H9 (cell line): ENCODE data around the gene S1PR3. TPM values are rescaled to one million over a fixed set of nuclear protein-coding genes. Genes with fewer than 3 reads are reported as not detected.

ENCODE experiments used
- DNase-seq: peaks from one replicate; pipeline ENCODE4 v3.0.0-alpha.2; 2017
- H2AFZ ChIP-seq: one replicate; pipeline ENCODE4 v1.6.1; 2013; ENCODE audit warnings: mild to moderate bottlenecking, low read length, control low read depth, moderate library complexity
- H2AK5ac ChIP-seq: 2 replicates; pipeline ENCODE4 v1.6.1; 2013; ENCODE audit warnings: low read length, control low read depth, mixed read lengths; ENCODE audit not compliant: insufficient read length
- H2BK120ac ChIP-seq: one replicate; pipeline ENCODE4 v1.6.1; 2013; ENCODE audit warnings: low read depth, mild to moderate bottlenecking, low read length, control low read depth, inconsistent platforms; ENCODE audit not compliant: poor library complexity, severe bottlenecking
- H2BK12ac ChIP-seq: 2 replicates; pipeline ENCODE4 v1.6.1; 2013; ENCODE audit warnings: low read length, control low read depth, mixed read lengths, low read depth; ENCODE audit not compliant: insufficient read length
- H2BK15ac ChIP-seq: 2 replicates; pipeline ENCODE4 v1.6.1; 2013; ENCODE audit warnings: low read depth, low read length, control low read depth
- H2BK20ac ChIP-seq: one replicate; pipeline ENCODE4 v1.6.1; 2013; ENCODE audit warnings: low read depth, mild to moderate bottlenecking, low read length, control low read depth, inconsistent platforms; ENCODE audit not compliant: poor library complexity, severe bottlenecking
- H2BK5ac ChIP-seq: 2 replicates; pipeline ENCODE4 v1.6.1; 2013; ENCODE audit warnings: low read length, control low read depth, mixed read lengths; ENCODE audit not compliant: insufficient read length
- H3K14ac ChIP-seq: 2 replicates; pipeline ENCODE4 v1.6.1; 2013; ENCODE audit warnings: low read length, control low read depth; ENCODE audit not compliant: insufficient read depth
- H3K18ac ChIP-seq: 2 replicates; pipeline ENCODE4 v1.6.1; 2013; ENCODE audit warnings: low read depth, mild to moderate bottlenecking, mixed read lengths, low read length, control low read depth; ENCODE audit not compliant: insufficient read length
- H3K23ac ChIP-seq: 2 replicates; pipeline ENCODE4 v1.6.1; 2013; ENCODE audit warnings: low read length, control low read depth, mixed read lengths, low read depth; ENCODE audit not compliant: insufficient read length
- H3K23me2 ChIP-seq: 2 replicates; pipeline ENCODE4 v1.6.1; 2013; ENCODE audit warnings: low read depth, mild to moderate bottlenecking, mixed read lengths, low read length, control low read depth; ENCODE audit not compliant: insufficient read length, poor library complexity, severe bottlenecking
- H3K27ac ChIP-seq: 2 replicates; pipeline ENCODE4 v1.5.1; 2013; ENCODE audit warnings: low read length, control low read depth, mixed read lengths, low read depth; ENCODE audit not compliant: insufficient read length
- H3K27me3 ChIP-seq: 2 replicates; pipeline ENCODE4 v1.6.1; 2013; ENCODE audit warnings: low read length, control low read depth, inconsistent platforms; ENCODE audit not compliant: insufficient read depth
- H3K4ac ChIP-seq: 2 replicates; pipeline ENCODE4 v1.6.1; 2013; ENCODE audit warnings: low read depth, mild to moderate bottlenecking, control low read depth, inconsistent platforms, low read length, moderate library complexity
- H3K4me1 ChIP-seq: 2 replicates; pipeline ENCODE4 v1.6.1; 2013; ENCODE audit warnings: low read length, control low read depth, inconsistent platforms; ENCODE audit not compliant: insufficient read depth
- H3K4me2 ChIP-seq: 2 replicates; pipeline ENCODE4 v1.6.1; 2013; ENCODE audit warnings: low read length, control low read depth, mixed read lengths; ENCODE audit not compliant: insufficient read length, insufficient read depth
- H3K56ac ChIP-seq: 2 replicates; pipeline ENCODE4 v1.6.1; 2013; ENCODE audit warnings: low read depth, mild to moderate bottlenecking, mixed read lengths, low read length, control low read depth; ENCODE audit not compliant: insufficient read length
- H3K79me1 ChIP-seq: 2 replicates; pipeline ENCODE4 v1.6.1; 2013; ENCODE audit warnings: low read depth, mild to moderate bottlenecking, moderate library complexity, low read length, control low read depth, inconsistent platforms; ENCODE audit not compliant: insufficient read depth, poor library complexity, severe bottlenecking
- H3K79me2 ChIP-seq: 2 replicates; pipeline ENCODE4 v1.6.1; 2013; ENCODE audit warnings: low read length, control low read depth, inconsistent platforms; ENCODE audit not compliant: insufficient read depth
- H3K9ac ChIP-seq: 2 replicates; pipeline ENCODE4 v1.6.1; 2013; ENCODE audit warnings: low read length, control low read depth, mixed read lengths; ENCODE audit not compliant: insufficient read length; ENCODE audit errors: extremely low read depth
- H3K9me3 ChIP-seq: one replicate; pipeline ENCODE4 v1.6.1; 2013; ENCODE audit warnings: low read depth, low read length, inconsistent platforms; ENCODE audit not compliant: control insufficient read depth
- H3T11ph ChIP-seq: one replicate; pipeline ENCODE4 v1.6.1; 2013; ENCODE audit warnings: mild to moderate bottlenecking, low read length, control low read depth, inconsistent platforms
- H4K20me1 ChIP-seq: one replicate; pipeline ENCODE4 v1.6.1; 2013; ENCODE audit not compliant: control insufficient read depth, insufficient read length, insufficient read depth
- H4K5ac ChIP-seq: 2 replicates; pipeline ENCODE4 v1.6.1; 2013; ENCODE audit warnings: low read depth, mild to moderate bottlenecking, mixed read lengths, low read length, control low read depth; ENCODE audit not compliant: insufficient read length
- H4K8ac ChIP-seq: replicated peaks from 2 replicates; pipeline ENCODE4 v1.6.1; 2013; ENCODE audit warnings: low read length, control low read depth, mixed read lengths, low read depth; ENCODE audit not compliant: insufficient read length
- H4K91ac ChIP-seq: 2 replicates; pipeline ENCODE4 v1.6.1; 2013; ENCODE audit warnings: low read depth, mild to moderate bottlenecking, moderate library complexity, mixed read lengths, low read length, control low read depth; ENCODE audit not compliant: insufficient read length
- H3K27ac Mint-ChIP-seq, 3 experiments: 2 replicates in 2 of 3; 3 replicates in 1 of 3; pipeline ENCODE4 v1.8.0; 2020 to 2021; ENCODE audit warnings: mixed read lengths in 3 of 3, mild to moderate bottlenecking in 1 of 3, moderate library complexity in 1 of 3
- H3K27me3 Mint-ChIP-seq: 2 replicates; pipeline ENCODE4 v1.8.0; 2021; ENCODE audit warnings: low read depth, mild to moderate bottlenecking, moderate library complexity, mixed read lengths
- H3K36me3 Mint-ChIP-seq, 3 experiments: 2 replicates in 2 of 3; 3 replicates in 1 of 3; pipeline ENCODE4 v1.8.0; 2020 to 2021; ENCODE audit warnings: low read depth in 3 of 3, mixed read lengths in 3 of 3; ENCODE audit not compliant: insufficient read depth in 1 of 3
- H3K4me1 Mint-ChIP-seq, 2 experiments: 2 replicates each; pipeline ENCODE4 v1.8.0; 2020; ENCODE audit warnings: mixed read lengths in 2 of 2
- H3K4me3 Mint-ChIP-seq, 2 experiments: 2 replicates in 1 of 2; 3 replicates in 1 of 2; pipeline ENCODE4 v1.8.0; 2020 to 2021; ENCODE audit warnings: mild to moderate bottlenecking in 2 of 2, mixed read lengths in 2 of 2, moderate library complexity in 1 of 2
- H3K9me3 Mint-ChIP-seq, 2 experiments: 2 replicates in 1 of 2; 3 replicates in 1 of 2; pipeline ENCODE4 v1.8.0; 2020; ENCODE audit warnings: mild to moderate bottlenecking in 2 of 2, mixed read lengths in 2 of 2, moderate library complexity in 1 of 2
- WGBS: extraction: QIAGEN DNeasy Blood & Tissue Kit; methylation state at CpG from one replicate; pipeline ENCODE4 v1.1.7; 2013; ENCODE audit warnings: missing lambda C conversion rate, low lambda C conversion rate, mixed read lengths; ENCODE audit not compliant: insufficient read length; ENCODE audit errors: extremely low coverage; 5-methylcytosine and 5-hydroxymethylcytosine counted together
- total RNA-seq: library from RNA; stranded (reverse); gene quantifications from 2 replicates; pipeline ENCODE4 v1.2.1, GENCODE V29; 2021
- TF ChIP-seq, protein P1 (sequence below): fragments of 200-600 bp; sonication (generic); conservative IDR thresholded peaks from 3 replicates; pipeline ENCODE4 v1.8.0; 2021; ENCODE audit warnings: antibody characterized with exemption, mild to moderate bottlenecking

S1PR3 gene
- total RNA-seq, 1 experiment from 2014 or later, result 3.3 TPM

DNA sequence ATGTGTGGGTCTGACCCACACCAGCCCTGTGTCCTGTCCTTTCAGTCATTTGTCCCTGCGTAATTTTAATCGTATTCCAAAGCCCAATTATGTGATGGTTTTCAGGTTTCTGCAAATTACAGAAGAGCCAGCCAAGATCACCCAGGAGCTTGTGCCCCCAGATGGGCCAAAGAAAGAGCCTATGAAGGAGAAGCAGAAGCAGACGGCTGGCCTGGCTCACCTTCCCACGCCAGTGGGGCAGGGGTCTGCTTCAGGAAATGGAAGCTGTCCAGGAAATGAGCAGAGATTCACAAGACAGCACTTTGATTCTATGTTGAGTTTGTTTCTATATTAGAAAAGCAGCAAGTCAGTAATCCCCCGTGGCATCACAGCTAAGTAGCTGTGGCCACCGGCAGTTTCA is 11.7 kb downstream of the S1PR3 start:
- H3K79me2 ChIP-seq, result no peaks in the 10 kb centered on the region
- no peak overlapping the region for H3K23ac ChIP-seq
- H4K20me1 ChIP-seq, result no peaks in the 10 kb centered on the region
- DNase-seq, result no peak
- no peak overlapping the region for H3T11ph ChIP-seq
- H2AK5ac ChIP-seq, result no peak overlapping the region
- Mint-ChIP-seq H3K4me3 (no peak overlapping the region), H3K27ac (no peak overlapping the region), H3K4me1 (peaks cover 13 to 23% of the 10 kb centered on the region in 2 experiments), H3K9me3 (no peaks in the 10 kb centered on the region), H3K27me3 (peaks cover 2% of the 10 kb centered on the region), H3K36me3 (peaks cover 6 to 13% (median 8%) of the 10 kb centered on the region in 3 experiments; a peak in 5 of 7 replicates)
- no peaks in the 10 kb centered on the region for H3K4me1 ChIP-seq
- no peaks in the 10 kb centered on the region for H3K23me2 ChIP-seq
- no peak overlapping the region for H3K14ac ChIP-seq
- H3K9ac ChIP-seq, result no peak overlapping the region
- H3K4ac ChIP-seq, result no peak overlapping the region
- no peak overlapping the region for H4K5ac ChIP-seq
- TF ChIP-seq, protein P1, sequence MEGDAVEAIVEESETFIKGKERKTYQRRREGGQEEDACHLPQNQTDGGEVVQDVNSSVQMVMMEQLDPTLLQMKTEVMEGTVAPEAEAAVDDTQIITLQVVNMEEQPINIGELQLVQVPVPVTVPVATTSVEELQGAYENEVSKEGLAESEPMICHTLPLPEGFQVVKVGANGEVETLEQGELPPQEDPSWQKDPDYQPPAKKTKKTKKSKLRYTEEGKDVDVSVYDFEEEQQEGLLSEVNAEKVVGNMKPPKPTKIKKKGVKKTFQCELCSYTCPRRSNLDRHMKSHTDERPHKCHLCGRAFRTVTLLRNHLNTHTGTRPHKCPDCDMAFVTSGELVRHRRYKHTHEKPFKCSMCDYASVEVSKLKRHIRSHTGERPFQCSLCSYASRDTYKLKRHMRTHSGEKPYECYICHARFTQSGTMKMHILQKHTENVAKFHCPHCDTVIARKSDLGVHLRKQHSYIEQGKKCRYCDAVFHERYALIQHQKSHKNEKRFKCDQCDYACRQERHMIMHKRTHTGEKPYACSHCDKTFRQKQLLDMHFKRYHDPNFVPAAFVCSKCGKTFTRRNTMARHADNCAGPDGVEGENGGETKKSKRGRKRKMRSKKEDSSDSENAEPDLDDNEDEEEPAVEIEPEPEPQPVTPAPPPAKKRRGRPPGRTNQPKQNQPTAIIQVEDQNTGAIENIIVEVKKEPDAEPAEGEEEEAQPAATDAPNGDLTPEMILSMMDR, result no peak
- H2BK12ac ChIP-seq, result no peak overlapping the region
- H3K18ac ChIP-seq, result no peak overlapping the region
- H3K27me3 ChIP-seq, result no peaks in the 10 kb centered on the region
- H2BK15ac ChIP-seq, result no peak overlapping the region
- no peak overlapping the region for H3K4me2 ChIP-seq
- no CpG with 5 or more reads among the region's 6 CpGs for WGBS
- no peak overlapping the region for H2BK5ac ChIP-seq
- H3K27ac ChIP-seq, result no peak overlapping the region
- no peak overlapping the region for H2BK120ac ChIP-seq
- no peak overlapping the region for H2AFZ ChIP-seq
- H4K8ac ChIP-seq, result no peak overlapping the region
- no peaks in the 10 kb centered on the region for H3K9me3 ChIP-seq
- H4K91ac ChIP-seq, result no peak overlapping the region
- no peak overlapping the region for H2BK20ac ChIP-seq
- no peaks in the 10 kb centered on the region for H3K79me1 ChIP-seq
- H3K56ac ChIP-seq, result no peak overlapping the region
